HepG2 (cell line): ENCODE data around the gene HOXD12. TPM values are rescaled to one million over a fixed set of nuclear protein-coding genes. Genes with fewer than 3 reads are reported as not detected.

Experiments
- ATAC-seq: fragments of 200-7000 bp; cut with Tn5 transposase; 3 replicates; pipeline ENCODE4 v1.9.1; 2020; ENCODE audit warnings: mild to moderate bottlenecking, moderate library complexity
- BruUV-seq: library from RNA; stranded (reverse); fragments of 400-500 nt; replicated peaks from 2 replicates; lab custom pipeline; 2021; lab: Mats Ljungman, UMichigan
- CTCF ChIA-PET: fragments of 300-600 bp; formaldehyde crosslinking; extraction: SDS; loops from one replicate; lab custom pipeline; 2021; ENCODE audit warnings: low total read pairs, inconsistent platforms, low intra/inter-chr PET ratio; lab: Yijun Ruan, JAX
- POLR2A ChIA-PET: fragments of 350-600 bp; sonication (Branson Sonifier 250); formaldehyde crosslinking; loops from one replicate; lab custom pipeline; 2020; ENCODE audit warnings: antibody characterized with exemption, inconsistent platforms; lab: Yijun Ruan, JAX
- DNase-seq: peaks from one replicate; pipeline ENCODE4 v3.0.0-alpha.2; 2015; ENCODE audit warnings: low spot score
- FAIRE-seq: peaks from 3 replicates; lab custom pipeline; 2011; peaks lifted over from hg19 to GRCh38; lab: Jason Lieb, UNC
- H2AFZ ChIP-seq: one replicate; pipeline ENCODE4 v1.6.1; 2011; ENCODE audit warnings: low read length, inconsistent platforms
- H3K27ac ChIP-seq: fragments of 300-600 bp; 3 replicates; pipeline ENCODE4 v1.8.0; 2011; ENCODE audit warnings: mixed run types, mild to moderate bottlenecking, mixed read lengths, low read length, inconsistent platforms; ENCODE audit not compliant: insufficient read depth; ENCODE audit errors: extremely low read length
- H3K27me3 ChIP-seq, 2 experiments: fragments of 200-600 bp in 1 of 2; 2 replicates in 1 of 2; 3 replicates in 1 of 2; pipeline versions ENCODE4 v1.6.0 to v1.8.0; 2011; ENCODE audit warnings: low read length in 2 of 2, mild to moderate bottlenecking in 2 of 2, moderate library complexity in 2 of 2, inconsistent platforms in 1 of 2; ENCODE audit not compliant: insufficient read depth in 2 of 2, control insufficient read depth in 1 of 2
- H3K36me3 ChIP-seq, 2 experiments: fragments of 200-600 bp in 1 of 2; replicated peaks in 1 of 2; 2 replicates in 1 of 2; 3 replicates in 1 of 2; pipeline versions ENCODE4 v1.5.1 to v1.8.0; 2011; ENCODE audit warnings: low read length in 2 of 2, inconsistent platforms in 1 of 2; ENCODE audit not compliant: insufficient read depth in 2 of 2, control insufficient read depth in 1 of 2
- H3K4me1 ChIP-seq: 2 replicates; pipeline ENCODE4 v1.5.1; 2012; ENCODE audit warnings: low read length, inconsistent platforms; ENCODE audit not compliant: insufficient read depth
- H3K4me2 ChIP-seq: 2 replicates; pipeline ENCODE4 v1.6.0; 2011; ENCODE audit warnings: low read depth, low read length, inconsistent platforms
- H3K4me3 ChIP-seq, 3 experiments: fragments of 200-600 bp in 1 of 3; sonication (generic), shearing (Covaris generic) in 1 of 3; replicated peaks in 1 of 3; 2 replicates each; pipeline ENCODE4 v1.5.1; 2011 to 2016; ENCODE audit warnings: low read length in 3 of 3, inconsistent platforms in 2 of 3, low read depth in 2 of 3, mild to moderate bottlenecking in 2 of 3, control low read depth in 1 of 3, mixed read lengths in 1 of 3; ENCODE audit not compliant: insufficient read depth in 1 of 3
- H3K79me2 ChIP-seq: one replicate; pipeline ENCODE4 v1.6.1; 2011; ENCODE audit warnings: low read length, inconsistent platforms; ENCODE audit not compliant: insufficient read depth
- H3K9ac ChIP-seq: 2 replicates; pipeline ENCODE4 v1.6.0; 2011; ENCODE audit warnings: mild to moderate bottlenecking, low read depth, low read length, inconsistent platforms; ENCODE audit not compliant: insufficient read depth
- H3K9me3 ChIP-seq: 2 replicates; pipeline ENCODE4 v1.5.1; 2012; ENCODE audit warnings: mild to moderate bottlenecking, low read length
- H4K20me1 ChIP-seq: 2 replicates; pipeline ENCODE4 v1.6.0; 2011; ENCODE audit warnings: inconsistent platforms, mild to moderate bottlenecking, low read length, moderate library complexity; ENCODE audit not compliant: insufficient read depth
- ATF2 ChIP-seq: sonication (generic); formaldehyde crosslinking; IDR thresholded peaks from 2 replicates; pipeline ENCODE4 v1.4.0; 2020; ENCODE audit warnings: missing genetic modification reagents
- HOXA5 ChIP-seq: sonication (generic); formaldehyde crosslinking; IDR thresholded peaks from 2 replicates; pipeline ENCODE4 v1.4.0; 2020; ENCODE audit warnings: missing genetic modification reagents
- NKX3-1 ChIP-seq: sonication (generic); formaldehyde crosslinking; IDR thresholded peaks from 2 replicates; pipeline ENCODE4 v1.5.0; 2020; ENCODE audit warnings: missing genetic modification reagents
- PTBP1 ChIP-seq: fragments of 200-400 bp; formaldehyde crosslinking; IDR thresholded peaks from 2 replicates; pipeline ENCODE4 v1.6.1; 2018; ENCODE audit warnings: low read length, low read depth; ENCODE audit not compliant: poor library complexity, severe bottlenecking
- SOX6 ChIP-seq, 2 experiments: fragments of 450-650 bp in 1 of 2; sonication (generic) in 1 of 2; formaldehyde crosslinking in 1 of 2; IDR thresholded peaks; 2 replicates each; pipeline versions ENCODE4 v1.4.0 to v1.6.1; 2017 to 2020; ENCODE audit warnings: antibody characterized with exemption in 1 of 2, mild to moderate bottlenecking in 1 of 2, missing genetic modification reagents in 1 of 2
- SP4 ChIP-seq: sonication (generic); formaldehyde crosslinking; IDR thresholded peaks from 2 replicates; pipeline ENCODE4 v1.8.1; 2023; ENCODE audit warnings: mild to moderate bottlenecking, missing genetic modification reagents
- SYNCRIP ChIP-seq: fragments of 200-400 bp; formaldehyde crosslinking; IDR thresholded peaks from 2 replicates; pipeline ENCODE4 v1.6.1; 2018; ENCODE audit warnings: mild to moderate bottlenecking, low read depth, low read length; ENCODE audit not compliant: insufficient read depth
- U2AF2 ChIP-seq: fragments of 200-400 bp; formaldehyde crosslinking; IDR thresholded peaks from 2 replicates; pipeline ENCODE4 v1.6.1; 2017; ENCODE audit warnings: low read depth, mild to moderate bottlenecking, low read length
- ZBTB46 ChIP-seq: sonication (generic); formaldehyde crosslinking; IDR thresholded peaks from 2 replicates; pipeline ENCODE4 v1.4.0; 2020; ENCODE audit warnings: mild to moderate bottlenecking, missing genetic modification reagents, borderline replicate concordance
- ZMYM3 ChIP-seq: sonication (generic); formaldehyde crosslinking; IDR thresholded peaks from 2 replicates; pipeline ENCODE4 v1.5.1; 2020; ENCODE audit warnings: mild to moderate bottlenecking, missing genetic modification reagents
- ZNF574 ChIP-seq: sonication (generic); formaldehyde crosslinking; IDR thresholded peaks from 2 replicates; pipeline ENCODE4 v1.4.0; 2020; ENCODE audit warnings: missing genetic modification reagents
- WGBS: methylation state at CpG from one replicate; pipeline ENCODE4 v1.1.6; 2017; ENCODE audit warnings: low lambda C conversion rate; 5-methylcytosine and 5-hydroxymethylcytosine counted together
- in situ Hi-C: cut with HindIII; loops from 2 replicates; pipeline ENCODE4 v1.10.0; 2017; ENCODE audit warnings: low pct_unique_long_range_greater_than_20kb; ENCODE audit not compliant: extremely low pct_ligation_motif_present
- intact Hi-C: fragments of 100-400 bp; cut with micrococcal nuclease; formaldehyde crosslinking; loops from one replicate; pipeline ENCODE4 v1.10.0; 2022; ENCODE audit not compliant: unreplicated experiment
- polyA plus RNA-seq, 8 experiments: library from polyadenylated mRNA; depleted of rRNA in 3 of 8; stranded (reverse) in 7 of 8; unstranded in 1 of 8; fragments of >200 nt; fragmentation: Illumina TruSeq in 4 of 8; extraction: Trizol in 4 of 8; gene quantifications; 2 replicates each; pipeline versions ENCODE4 v1.2.1 to v1.2.3, GENCODE V29; 2011 to 2016; ENCODE audit warnings: low read depth in 4 of 8, missing spikeins in 1 of 8, mixed read lengths in 1 of 8; ENCODE audit not compliant: insufficient read depth in 1 of 8
- total RNA-seq, 5 experiments: library from RNA; depleted of rRNA; stranded (reverse); fragments of >200 nt; fragmentation: Illumina TruSeq; extraction: Trizol; gene quantifications; 2 replicates each; pipeline ENCODE4 v1.2.3, GENCODE V29; 2016; ENCODE audit warnings: low read depth in 1 of 5
- TF ChIP-seq, protein P1 (sequence below): IDR thresholded peaks from 2 replicates; pipeline ENCODE4 v1.6.1; 2016; ENCODE audit warnings: mild to moderate bottlenecking

Gene HOXD12
- total and polyA plus RNA-seq, 2 of the 13 experiments (the other 11 are each of a cell fraction or from before 2014, with no cell fraction given) = not detected

DNA sequence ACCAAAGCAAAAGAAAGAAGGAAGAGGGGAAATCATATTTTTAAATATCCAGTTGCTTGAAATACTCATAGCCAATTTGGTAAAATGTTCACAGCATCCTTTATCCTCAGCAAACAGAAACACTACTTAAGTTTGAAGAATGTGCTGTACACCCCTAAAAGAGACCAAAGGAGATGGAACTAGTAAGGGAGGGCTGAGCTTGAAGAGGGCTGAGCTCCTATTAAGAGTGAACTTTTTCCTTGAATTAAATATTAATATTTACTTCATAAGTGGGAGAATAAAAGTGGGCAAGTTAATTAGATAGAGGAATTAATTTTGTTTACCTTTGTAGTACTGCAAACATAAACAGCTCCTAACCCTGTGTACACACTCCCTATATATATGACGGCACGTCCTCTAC is 22.8 kb upstream of the HOXD12 start:
- no TSS peak for BruUV-seq
- no peak overlapping the region for H3K9ac ChIP-seq
- FAIRE-seq = no peak
- intact Hi-C loops = no loop called here
- WGBS = 25% methylated on average over 2 of the region's 2 CpGs
- H3K27me3 ChIP-seq = peaks cover 6 to 73% of the 10 kb centered on the region in 2 experiments
- no peak overlapping the region for H3K4me2 ChIP-seq
- no peaks in the 10 kb centered on the region for H3K9me3 ChIP-seq
- no peak for DNase-seq
- TF ChIP-seq U2AF2 = no peak
- TF ChIP-seq, protein P1, sequence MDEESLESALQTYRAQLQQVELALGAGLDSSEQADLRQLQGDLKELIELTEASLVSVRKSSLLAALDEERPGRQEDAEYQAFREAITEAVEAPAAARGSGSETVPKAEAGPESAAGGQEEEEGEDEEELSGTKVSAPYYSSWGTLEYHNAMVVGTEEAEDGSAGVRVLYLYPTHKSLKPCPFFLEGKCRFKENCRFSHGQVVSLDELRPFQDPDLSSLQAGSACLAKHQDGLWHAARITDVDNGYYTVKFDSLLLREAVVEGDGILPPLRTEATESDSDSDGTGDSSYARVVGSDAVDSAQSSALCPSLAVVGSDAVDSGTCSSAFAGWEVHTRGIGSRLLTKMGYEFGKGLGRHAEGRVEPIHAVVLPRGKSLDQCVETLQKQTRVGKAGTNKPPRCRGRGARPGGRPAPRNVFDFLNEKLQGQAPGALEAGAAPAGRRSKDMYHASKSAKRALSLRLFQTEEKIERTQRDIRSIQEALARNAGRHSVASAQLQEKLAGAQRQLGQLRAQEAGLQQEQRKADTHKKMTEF = no peak
- TF ChIP-seq SP4 (CRISPR knock-in tag) = no peak
- no peak for TF ChIP-seq ZBTB46 (CRISPR knock-in tag)
- TF ChIP-seq HOXA5 (CRISPR knock-in tag) = no peak
- no peak for TF ChIP-seq ATF2
- no peak for TF ChIP-seq ZNF574 (CRISPR knock-in tag)
- no peak for TF ChIP-seq PTBP1
- no peak for TF ChIP-seq SOX6 (IDR thresholded peaks at IDR 0.05)
- TF ChIP-seq SOX6 (CRISPR knock-in tag; IDR thresholded peaks at IDR 0.05) = no peak
- TF ChIP-seq NKX3-1 = no peak
- no peak for TF ChIP-seq SYNCRIP
- no peak for TF ChIP-seq ZMYM3 (CRISPR knock-in tag)
- TF ChIP-seq, all 625 proteins: peak for 0
- no peaks in the 10 kb centered on the region for H4K20me1 ChIP-seq
- POLR2A ChIA-PET = no interaction called here
- no peaks in the 10 kb centered on the region for H3K36me3 ChIP-seq
- no peaks in the 10 kb centered on the region for H3K79me2 ChIP-seq
- no peak overlapping the region for H3K27ac ChIP-seq
- ATAC-seq = no peak
- H3K4me1 ChIP-seq = no peaks in the 10 kb centered on the region
- in situ Hi-C loops = no loop called here
- H2AFZ ChIP-seq = no peak overlapping the region
- CTCF ChIA-PET = no interaction called here
- no peak overlapping the region for H3K4me3 ChIP-seq
